GM12864 (cell line): Measurements from ENCODE around the gene ST6GALNAC3.

Source experiments
- DNase-seq: peaks from one replicate; pipeline ENCODE4 v3.0.0-alpha.2; 2011; ENCODE audit warnings: low read depth
- H3K4me3 ChIP-seq: 2 replicates; pipeline ENCODE4 v1.5.1; 2011; ENCODE audit warnings: mild to moderate bottlenecking, low read depth, low read length, control low read depth
- TF ChIP-seq, protein P1 (sequence below): IDR thresholded peaks from 2 replicates; pipeline ENCODE4 v1.5.1; 2011; ENCODE audit warnings: low read depth, mild to moderate bottlenecking, moderate library complexity, low read length, control low read depth, inconsistent platforms; ENCODE audit errors: missing control alignments

ST6GALNAC3 gene

DNA sequence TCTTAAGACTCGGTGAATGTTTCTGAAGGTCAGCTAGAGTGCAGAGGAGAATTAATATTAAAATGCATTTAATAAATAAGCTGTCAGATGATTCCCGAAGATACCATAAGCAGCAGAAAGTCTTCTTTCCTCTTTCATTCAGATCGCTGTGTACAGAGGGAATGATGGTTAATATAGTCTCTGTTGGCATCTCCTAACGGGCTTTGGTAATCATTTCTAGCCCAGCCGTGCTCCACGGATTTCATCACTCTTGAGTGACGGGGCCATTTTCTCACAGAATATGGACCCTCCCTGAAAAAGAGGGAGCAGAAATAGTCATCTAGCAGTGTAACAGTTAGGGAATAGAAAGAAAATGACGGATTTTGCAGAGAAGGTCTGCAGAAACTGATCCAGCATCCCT, 103.1 kb downstream of the ST6GALNAC3 start:
- no peak overlapping the region for H3K4me3 ChIP-seq
- DNase-seq: no peak
- TF ChIP-seq, protein P1, sequence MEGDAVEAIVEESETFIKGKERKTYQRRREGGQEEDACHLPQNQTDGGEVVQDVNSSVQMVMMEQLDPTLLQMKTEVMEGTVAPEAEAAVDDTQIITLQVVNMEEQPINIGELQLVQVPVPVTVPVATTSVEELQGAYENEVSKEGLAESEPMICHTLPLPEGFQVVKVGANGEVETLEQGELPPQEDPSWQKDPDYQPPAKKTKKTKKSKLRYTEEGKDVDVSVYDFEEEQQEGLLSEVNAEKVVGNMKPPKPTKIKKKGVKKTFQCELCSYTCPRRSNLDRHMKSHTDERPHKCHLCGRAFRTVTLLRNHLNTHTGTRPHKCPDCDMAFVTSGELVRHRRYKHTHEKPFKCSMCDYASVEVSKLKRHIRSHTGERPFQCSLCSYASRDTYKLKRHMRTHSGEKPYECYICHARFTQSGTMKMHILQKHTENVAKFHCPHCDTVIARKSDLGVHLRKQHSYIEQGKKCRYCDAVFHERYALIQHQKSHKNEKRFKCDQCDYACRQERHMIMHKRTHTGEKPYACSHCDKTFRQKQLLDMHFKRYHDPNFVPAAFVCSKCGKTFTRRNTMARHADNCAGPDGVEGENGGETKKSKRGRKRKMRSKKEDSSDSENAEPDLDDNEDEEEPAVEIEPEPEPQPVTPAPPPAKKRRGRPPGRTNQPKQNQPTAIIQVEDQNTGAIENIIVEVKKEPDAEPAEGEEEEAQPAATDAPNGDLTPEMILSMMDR: no peak

DNA sequence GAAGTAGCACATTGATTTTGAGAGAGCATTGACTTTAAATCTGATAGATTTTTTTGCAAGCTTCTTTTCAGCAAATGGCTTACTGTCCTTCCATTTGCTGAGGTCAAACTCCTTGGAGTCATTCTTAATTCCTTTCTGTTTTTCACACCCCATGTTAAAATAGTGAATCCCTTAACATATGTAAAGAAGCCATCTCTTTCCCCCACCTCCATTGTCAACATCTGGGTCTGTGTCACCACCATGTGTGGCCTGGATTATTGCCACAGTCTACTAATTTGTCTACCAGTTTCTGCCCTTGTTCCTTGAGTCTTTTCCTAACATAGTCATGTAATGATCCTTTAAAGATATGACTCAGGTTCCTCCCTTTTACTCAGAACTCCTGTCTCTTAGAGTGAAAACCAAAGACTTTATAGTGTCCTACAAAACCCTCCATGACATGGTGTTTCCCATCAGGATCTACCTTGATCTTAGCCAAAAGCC, 104.7 kb downstream of the ST6GALNAC3 start:
- H3K4me3 ChIP-seq: no peak overlapping the region
- no peak for DNase-seq
- TF ChIP-seq, protein P1: no peak

DNA sequence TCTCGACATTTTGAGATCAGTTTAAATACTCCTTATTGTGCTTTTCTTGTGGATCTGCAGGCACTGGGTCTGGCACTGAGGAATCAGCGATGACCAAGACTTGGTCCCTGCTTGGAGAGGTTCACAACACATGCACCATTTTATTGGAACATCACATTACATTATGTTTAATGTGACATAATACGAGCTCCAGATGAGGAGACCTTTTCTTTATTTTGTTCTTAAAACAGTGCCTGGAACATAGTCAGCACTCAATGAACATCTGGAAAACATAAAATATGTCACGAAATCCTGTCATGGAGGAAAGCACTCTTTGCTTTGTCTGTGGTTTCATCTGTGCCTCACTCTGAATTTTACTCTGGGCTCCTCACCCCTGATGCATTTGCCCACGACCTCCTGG, 110.7 kb downstream of the ST6GALNAC3 start:
- DNase-seq: no peak
- no peak overlapping the region for H3K4me3 ChIP-seq
- TF ChIP-seq, protein P1: no peak

DNA sequence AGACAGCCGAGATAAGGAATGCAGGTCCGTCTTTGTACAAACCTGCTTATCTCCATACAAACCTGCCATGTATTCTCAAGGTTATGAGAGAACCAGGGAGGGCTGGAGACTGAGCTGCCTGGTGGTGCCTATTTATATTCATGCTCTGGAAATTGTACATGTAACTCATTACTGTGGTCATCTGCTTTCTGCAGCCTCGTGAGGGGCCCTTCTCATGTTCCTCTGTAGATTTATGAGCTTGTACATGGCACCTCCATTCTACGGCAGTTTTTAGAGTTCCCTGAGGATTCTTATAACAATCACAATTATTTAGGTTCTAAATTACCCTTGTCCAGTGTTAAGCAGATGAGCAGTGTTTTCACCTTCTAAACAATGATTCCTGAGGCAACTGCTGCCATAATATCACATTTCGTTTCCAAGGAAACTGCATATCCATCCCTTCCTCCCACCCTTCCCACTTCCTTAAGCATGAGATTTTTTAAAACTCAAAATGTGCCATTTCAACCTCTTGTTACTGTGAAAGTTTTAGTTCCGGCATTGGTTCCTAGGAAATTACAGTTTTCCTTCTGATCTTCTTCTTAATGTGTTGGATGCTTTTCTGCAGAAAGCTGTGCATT, 112.1 kb downstream of the ST6GALNAC3 start:
- no peak overlapping the region for H3K4me3 ChIP-seq
- no peak for DNase-seq
- TF ChIP-seq, protein P1: no peak

DNA sequence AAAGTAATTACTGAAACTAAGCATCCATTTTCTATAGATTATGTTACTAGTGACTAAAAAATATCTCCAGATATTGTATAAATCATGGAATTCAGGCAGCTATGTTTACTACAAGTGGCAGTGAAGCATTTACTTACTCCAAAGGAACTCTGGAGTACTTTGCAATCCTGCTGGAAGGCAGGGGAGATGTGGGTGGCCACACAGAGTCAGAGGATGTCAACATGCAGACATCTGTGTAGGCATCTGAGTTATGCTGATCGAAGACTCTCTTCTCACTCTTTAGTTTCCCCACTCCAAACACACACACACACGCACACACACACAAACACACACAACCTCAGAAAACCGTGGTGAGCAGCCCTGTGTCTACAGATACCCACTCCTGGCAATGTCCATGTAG, 112.9 kb downstream of the ST6GALNAC3 start:
- TF ChIP-seq, protein P1: no peak
- no peak for DNase-seq
- H3K4me3 ChIP-seq: no peak overlapping the region

DNA sequence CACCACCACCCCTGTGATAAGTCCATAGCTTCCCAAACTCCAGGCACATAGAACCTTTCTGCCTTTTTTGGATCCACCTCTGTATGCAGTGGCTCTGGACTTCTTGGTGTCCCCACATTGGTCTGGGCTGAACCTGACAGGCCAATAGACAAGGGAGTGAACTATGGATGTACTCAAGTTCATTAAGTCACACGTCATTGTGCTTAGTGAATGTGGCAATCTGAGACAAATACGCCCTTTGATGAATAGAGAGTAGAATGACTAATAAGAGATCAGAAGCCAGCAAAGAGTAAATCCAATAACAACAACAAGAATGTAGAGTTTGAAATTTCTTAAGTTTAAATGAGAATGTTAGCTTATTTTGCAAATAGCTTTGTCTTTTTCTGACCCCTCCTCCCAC, 114.8 kb downstream of the ST6GALNAC3 start:
- H3K4me3 ChIP-seq: no peak overlapping the region
- TF ChIP-seq, protein P1: no peak
- DNase-seq: no peak

DNA sequence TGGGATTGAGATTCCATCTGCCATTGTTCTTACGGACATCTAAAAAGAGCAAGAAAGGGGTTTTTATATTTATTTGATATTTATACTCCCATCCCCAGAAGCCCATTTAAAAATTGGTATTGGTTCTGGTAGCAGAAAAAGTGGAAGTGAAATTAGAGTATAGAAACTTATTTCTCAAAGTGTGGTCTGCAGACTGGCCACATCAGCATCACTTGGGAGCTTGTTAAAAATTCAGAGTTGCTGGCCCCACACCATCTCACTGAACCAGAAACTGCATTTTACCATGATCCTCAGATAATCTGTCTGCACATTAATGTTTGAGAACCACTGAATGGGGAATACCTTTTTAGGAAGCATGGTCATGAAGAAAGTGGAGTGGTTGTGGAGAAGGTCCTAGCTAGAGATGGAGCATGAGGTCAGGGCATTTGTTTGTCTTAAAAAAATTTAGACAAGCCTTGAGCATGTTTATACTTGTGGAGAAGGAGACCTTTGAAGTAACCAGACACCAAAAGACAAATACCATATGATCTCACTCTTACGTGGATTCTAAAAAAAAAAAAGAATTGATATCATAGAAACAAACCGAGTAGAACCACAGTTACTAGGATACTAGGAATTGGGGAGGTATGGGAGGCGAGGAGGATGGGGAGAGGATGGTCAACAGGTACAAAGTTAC, 116.3 kb downstream of the ST6GALNAC3 start:
- DNase-seq: no peak
- no peak overlapping the region for H3K4me3 ChIP-seq
- TF ChIP-seq, protein P1: no peak
